Activated B cell treated with CpG ODN at 0.5 μM for 24 hours (primary cell): ENCODE data around the gene MAMDC2. TPM values are rescaled to one million over a fixed set of nuclear protein-coding genes. Genes with fewer than 3 reads are reported as not detected.

Source experiments
- ATAC-seq: fragments of 200-7000 bp; cut with Tn5 transposase; one replicate; pipeline ENCODE4 v1.10.0; 2021; ENCODE audit warnings: low read depth, mild to moderate bottlenecking, moderate library complexity
- CTCF ChIA-PET: fragments of 350-600 bp; sonication (Branson Sonifier 250); formaldehyde crosslinking; loops from one replicate; lab custom pipeline; 2021; ENCODE audit warnings: antibody characterized with exemption; lab: Charles Lee
- POLR2A ChIA-PET: fragments of 350-600 bp; sonication (Branson Sonifier 250); formaldehyde crosslinking; loops from one replicate; lab custom pipeline; 2021; ENCODE audit warnings: antibody characterized with exemption; lab: Charles Lee
- DNase-seq: peaks from one replicate; pipeline ENCODE4 v3.0.0; 2022
- H3K27ac Mint-ChIP-seq: one replicate; pipeline ENCODE4 v1.8.0; 2020; ENCODE audit warnings: mixed read lengths
- H3K27me3 Mint-ChIP-seq: one replicate; pipeline ENCODE4 v1.8.0; 2021; ENCODE audit warnings: mixed read lengths
- H3K36me3 Mint-ChIP-seq: one replicate; pipeline ENCODE4 v1.8.0; 2021; ENCODE audit warnings: low read depth, mixed read lengths
- H3K4me1 Mint-ChIP-seq: one replicate; pipeline ENCODE4 v1.8.0; 2021; ENCODE audit warnings: mixed read lengths
- H3K4me3 Mint-ChIP-seq: one replicate; pipeline ENCODE4 v1.8.0; 2020; ENCODE audit warnings: mild to moderate bottlenecking, mixed read lengths
- H3K9me3 Mint-ChIP-seq: one replicate; pipeline ENCODE4 v1.8.0; 2020; ENCODE audit warnings: mixed read lengths
- intact Hi-C: fragments of 100-400 bp; cut with micrococcal nuclease; formaldehyde crosslinking; loops from one replicate; pipeline ENCODE4 v1.15.1; 2024
- total RNA-seq: library from RNA; stranded (reverse); gene quantifications from 2 replicates; pipeline ENCODE4 v1.2.3, GENCODE V29; 2022
- TF ChIP-seq, protein P1 (sequence below): fragments of 200-600 bp; IDR thresholded peaks from one replicate; pipeline ENCODE4 v1.8.0; 2022; ENCODE audit warnings: antibody characterized with exemption, mild to moderate bottlenecking

Gene MAMDC2
- total RNA-seq, 1 donor from 2014 or later: not detected

DNA sequence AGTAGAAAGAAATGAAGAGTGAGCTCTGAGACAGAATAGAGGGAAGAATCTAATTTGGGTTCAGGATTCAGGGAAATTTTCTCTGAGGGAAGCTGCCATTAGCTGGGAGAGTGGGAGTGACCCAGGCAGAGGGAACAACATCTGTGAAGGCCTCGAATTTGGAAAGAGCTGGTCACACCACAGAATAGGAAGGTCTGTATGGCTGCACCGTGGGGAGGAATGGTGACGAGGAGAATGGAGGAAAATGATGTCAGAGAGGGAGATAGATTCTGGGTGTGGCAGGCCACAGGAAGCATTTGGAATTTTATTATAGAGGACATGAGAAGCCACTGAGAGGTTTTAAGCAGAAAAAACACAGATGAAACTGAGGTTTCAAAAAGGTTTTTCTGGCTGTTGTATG is 98.5 kb downstream of the MAMDC2 start:
- CTCF ChIA-PET: no interaction called here
- no peaks in the 10 kb centered on the region for H3K9me3 Mint-ChIP-seq
- no peak overlapping the region for H3K27ac Mint-ChIP-seq
- TF ChIP-seq, protein P1, sequence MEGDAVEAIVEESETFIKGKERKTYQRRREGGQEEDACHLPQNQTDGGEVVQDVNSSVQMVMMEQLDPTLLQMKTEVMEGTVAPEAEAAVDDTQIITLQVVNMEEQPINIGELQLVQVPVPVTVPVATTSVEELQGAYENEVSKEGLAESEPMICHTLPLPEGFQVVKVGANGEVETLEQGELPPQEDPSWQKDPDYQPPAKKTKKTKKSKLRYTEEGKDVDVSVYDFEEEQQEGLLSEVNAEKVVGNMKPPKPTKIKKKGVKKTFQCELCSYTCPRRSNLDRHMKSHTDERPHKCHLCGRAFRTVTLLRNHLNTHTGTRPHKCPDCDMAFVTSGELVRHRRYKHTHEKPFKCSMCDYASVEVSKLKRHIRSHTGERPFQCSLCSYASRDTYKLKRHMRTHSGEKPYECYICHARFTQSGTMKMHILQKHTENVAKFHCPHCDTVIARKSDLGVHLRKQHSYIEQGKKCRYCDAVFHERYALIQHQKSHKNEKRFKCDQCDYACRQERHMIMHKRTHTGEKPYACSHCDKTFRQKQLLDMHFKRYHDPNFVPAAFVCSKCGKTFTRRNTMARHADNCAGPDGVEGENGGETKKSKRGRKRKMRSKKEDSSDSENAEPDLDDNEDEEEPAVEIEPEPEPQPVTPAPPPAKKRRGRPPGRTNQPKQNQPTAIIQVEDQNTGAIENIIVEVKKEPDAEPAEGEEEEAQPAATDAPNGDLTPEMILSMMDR: no peak
- H3K4me3 Mint-ChIP-seq: no peak overlapping the region
- POLR2A ChIA-PET: no interaction called here
- no peak for DNase-seq
- ATAC-seq: no peak
- H3K27me3 Mint-ChIP-seq: peaks cover 16% of the 10 kb centered on the region
- intact Hi-C loops: no loop called here
- no peaks in the 10 kb centered on the region for H3K36me3 Mint-ChIP-seq
- H3K4me1 Mint-ChIP-seq: no peaks in the 10 kb centered on the region

DNA sequence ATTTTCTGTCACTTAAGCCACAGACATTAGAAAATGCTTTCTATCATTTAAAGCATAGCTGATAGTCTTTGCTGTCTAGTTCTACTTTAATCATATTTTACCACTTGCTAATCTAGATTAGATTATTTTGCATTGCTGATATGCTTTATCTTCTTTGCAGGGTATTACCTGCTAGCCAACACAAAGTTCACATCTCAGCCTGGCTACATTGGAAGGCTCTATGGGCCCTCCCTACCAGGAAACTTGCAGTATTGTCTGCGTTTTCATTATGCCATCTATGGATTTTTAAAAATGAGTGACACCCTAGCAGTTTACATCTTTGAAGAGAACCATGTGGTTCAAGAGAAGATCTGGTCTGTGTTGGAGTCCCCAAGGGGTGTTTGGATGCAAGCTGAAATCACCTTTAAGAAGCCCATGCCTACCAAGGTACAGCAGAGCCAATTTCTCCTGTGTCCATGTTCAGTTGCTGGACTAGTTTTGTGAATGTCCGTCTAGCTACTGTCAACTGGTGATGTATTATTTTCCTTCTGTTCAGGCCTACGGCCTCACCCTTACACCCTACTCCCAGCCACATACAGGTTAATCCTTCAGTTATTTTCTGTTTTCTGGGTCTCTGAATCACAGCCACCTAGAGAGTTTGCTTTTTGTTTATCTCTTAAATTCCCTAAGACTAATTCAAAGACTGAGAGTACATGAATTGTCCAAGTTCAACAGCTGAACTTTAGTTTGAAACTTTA is 99.9 kb downstream of the MAMDC2 start:
- no peak overlapping the region for H3K27ac Mint-ChIP-seq
- H3K36me3 Mint-ChIP-seq: no peaks in the 10 kb centered on the region

DNA sequence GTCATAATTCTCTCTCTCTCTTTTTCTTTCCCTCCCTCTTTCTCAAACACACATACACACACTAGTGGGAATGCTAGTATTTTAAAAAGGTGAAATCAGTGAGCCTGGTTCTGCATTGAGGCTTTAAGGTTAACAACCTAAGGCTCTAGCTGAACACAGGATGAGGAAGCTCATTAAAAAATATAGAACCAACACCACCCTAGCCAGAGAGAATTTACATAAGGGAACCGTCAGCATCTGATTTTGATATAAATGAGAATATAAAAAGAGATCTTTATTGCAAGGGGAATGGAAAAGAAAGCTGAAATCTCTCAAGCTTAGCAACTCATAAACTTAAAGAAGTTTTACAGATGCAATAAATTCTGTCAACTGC is 100.5 kb downstream of the MAMDC2 start:
- no peak overlapping the region for H3K4me3 Mint-ChIP-seq
- no peak overlapping the region for H3K27ac Mint-ChIP-seq
- peaks cover 16% of the 10 kb centered on the region for H3K27me3 Mint-ChIP-seq
- no peaks in the 10 kb centered on the region for H3K4me1 Mint-ChIP-seq
- POLR2A ChIA-PET: no interaction called here
- CTCF ChIA-PET: no interaction called here
- H3K9me3 Mint-ChIP-seq: no peaks in the 10 kb centered on the region
- intact Hi-C loops: no loop called here
- ATAC-seq (no peak), DNase-seq (no peak)
- H3K36me3 Mint-ChIP-seq: no peaks in the 10 kb centered on the region
- TF ChIP-seq, protein P1: no peak

More for the DNA sequence above, 99.9 kb downstream of the MAMDC2 start:
- Mint-ChIP-seq H3K9me3 (no peaks in the 10 kb centered on the region), H3K4me1 (no peaks in the 10 kb centered on the region), H3K27me3 (peaks cover 16% of the 10 kb centered on the region), H3K4me3 (no peak overlapping the region)
- ATAC-seq (no peak), DNase-seq (no peak)
- ChIA-PET POLR2A (no interaction called here), CTCF (no interaction called here)
- intact Hi-C loops: no loop called here
- TF ChIP-seq, protein P1: no peak

DNA sequence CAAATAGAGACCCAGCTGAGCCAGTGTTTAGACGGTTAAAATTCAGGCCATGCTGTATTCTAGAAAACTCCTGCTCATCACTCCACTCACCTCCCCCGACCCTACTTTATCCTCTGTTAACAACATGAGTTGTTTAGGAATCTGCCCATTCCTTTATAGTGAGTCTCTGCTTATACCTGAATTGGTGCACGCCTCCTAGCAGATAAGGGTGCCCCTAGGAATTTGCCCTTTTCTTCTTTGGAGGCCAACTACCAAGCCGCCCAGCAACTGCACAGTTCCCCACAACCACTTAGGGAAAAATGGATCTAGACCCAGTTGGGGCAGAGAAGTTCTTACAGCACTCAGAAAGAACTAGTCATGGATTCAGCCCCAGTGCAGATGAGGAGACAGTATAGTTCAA is 102.3 kb downstream of the MAMDC2 start:
- H3K27me3 Mint-ChIP-seq: peaks cover 16% of the 10 kb centered on the region
- no peaks in the 10 kb centered on the region for H3K9me3 Mint-ChIP-seq
- no peak for DNase-seq
- no peaks in the 10 kb centered on the region for H3K4me1 Mint-ChIP-seq
- TF ChIP-seq, protein P1: no peak
- POLR2A ChIA-PET: no interaction called here
- intact Hi-C loops: no loop called here
- CTCF ChIA-PET: no interaction called here
- no peaks in the 10 kb centered on the region for H3K36me3 Mint-ChIP-seq
- no peak overlapping the region for H3K27ac Mint-ChIP-seq
- no peak for ATAC-seq
- H3K4me3 Mint-ChIP-seq: no peak overlapping the region

DNA sequence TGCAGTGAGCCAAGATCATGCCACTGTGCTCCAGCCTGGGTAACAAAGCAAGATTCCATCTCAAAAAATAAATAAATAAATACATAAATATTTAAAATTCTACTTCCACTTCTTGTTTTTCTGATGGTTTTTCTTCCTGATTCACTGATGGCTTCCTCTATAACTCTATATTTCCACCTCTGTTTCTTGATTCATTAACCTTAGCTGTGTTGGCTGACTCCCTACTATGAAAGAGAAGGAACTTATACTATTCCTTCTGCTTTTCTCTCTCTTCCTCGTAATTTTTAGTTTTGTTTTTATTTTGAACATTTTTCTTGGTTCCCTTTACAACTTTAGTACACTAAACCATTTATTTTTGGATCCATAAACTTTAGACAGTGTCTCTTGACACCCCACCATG is 103.5 kb downstream of the MAMDC2 start:
- H3K4me3 Mint-ChIP-seq: no peak overlapping the region
- H3K4me1 Mint-ChIP-seq: no peaks in the 10 kb centered on the region
- peaks cover 9% of the 10 kb centered on the region for H3K27me3 Mint-ChIP-seq
- no peaks in the 10 kb centered on the region for H3K36me3 Mint-ChIP-seq
- H3K9me3 Mint-ChIP-seq: no peaks in the 10 kb centered on the region
- intact Hi-C loops: no loop called here
- no peak for ATAC-seq
- TF ChIP-seq, protein P1: no peak
- POLR2A ChIA-PET: no interaction called here
- DNase-seq: no peak
- no peak overlapping the region for H3K27ac Mint-ChIP-seq
- CTCF ChIA-PET: no interaction called here
